GM12873 (cell line): ENCODE data around the gene GAMT.

ENCODE experiments used
- CTCF ChIP-seq: IDR thresholded peaks from 2 replicates; pipeline ENCODE4 v1.5.1; 2012; ENCODE audit warnings: low read depth, mild to moderate bottlenecking, moderate library complexity, low read length, control low read depth; ENCODE audit not compliant: insufficient read depth; ENCODE audit errors: missing control alignments

Gene GAMT

GRCh38 chr19:1437609-1438008 is 36.3 kb upstream of the GAMT start:
- no peak for TF ChIP-seq CTCF

GRCh38 chr19:1435378-1435989 is 34.1 kb upstream of the GAMT start:
- no peak for TF ChIP-seq CTCF

GRCh38 chr19:1434577-1435060 is 33.3 kb upstream of the GAMT start:
- no peak for TF ChIP-seq CTCF

GRCh38 chr19:1434040-1434366 is 32.7 kb upstream of the GAMT start:
- no peak for TF ChIP-seq CTCF

- no peak for TF ChIP-seq CTCF
Observed at GRCh38 chr19:1433119-1434039, 32.0 kb upstream of the GAMT start.

- TF ChIP-seq CTCF, result no peak
Observed at GRCh38 chr19:1432507-1432887, 31.2 kb upstream of the GAMT start.

- TF ChIP-seq CTCF, result no peak
Observed at GRCh38 chr19:1431759-1432506, 30.6 kb upstream of the GAMT start.
